Hypothalamus (tissue), 51 donors: ENCODE data around the gene HS3ST5.
"Not testable (repeated sequence)": the region's sequence is repeated elsewhere in the genome, so short reads cannot be mapped to it uniquely, and the experiment has no call there.

Source experiments
- DNase-seq, 51 donors: peaks; one replicate each; lab custom pipeline; 2025; lab: John Stamatoyannopoulos, UW

HS3ST5 gene

GRCh38 chr6:114108119-114109002, 234.5 kb downstream of the HS3ST5 start:
- peak in 47 of 51 donors; percentile 1 to 86 (median 44) for DNase-seq

GRCh38 chr6:114106020-114106419, 236.8 kb downstream of the HS3ST5 start:
- DNase-seq: no peak

GRCh38 chr6:114101255-114101654, 241.6 kb downstream of the HS3ST5 start:
- DNase-seq: no peak

- DNase-seq: no peak
Observed at GRCh38 chr6:114100215-114100994, 242.4 kb downstream of the HS3ST5 start.

- DNase-seq: peak in 3 of 51 donors; percentile 19 to 43 (median 19)
Observed at GRCh38 chr6:114096561-114097172, 246.2 kb downstream of the HS3ST5 start.

GRCh38 chr6:114092943-114093342, 249.9 kb downstream of the HS3ST5 start:
- no peak for DNase-seq

GRCh38 chr6:114090626-114091025, 252.2 kb downstream of the HS3ST5 start:
- DNase-seq: peak in 3 of 51 donors; percentile 1 to 53 (median 3)

- no peak for DNase-seq
Observed at GRCh38 chr6:114087496-114087895, 255.3 kb downstream of the HS3ST5 start.

- no peak for DNase-seq
Observed at GRCh38 chr6:114085211-114085610, 257.6 kb downstream of the HS3ST5 start.

GRCh38 chr6:114084327-114084890, 258.4 kb downstream of the HS3ST5 start:
- no peak for DNase-seq

- no peak for DNase-seq
Observed at GRCh38 chr6:114083251-114083650, 259.6 kb downstream of the HS3ST5 start.

GRCh38 chr6:114081730-114082129, 261.1 kb downstream of the HS3ST5 start:
- DNase-seq: no peak

GRCh38 chr6:114080891-114081510, 261.8 kb downstream of the HS3ST5 start:
- no peak for DNase-seq

- DNase-seq: not testable (repeated sequence)
Observed at GRCh38 chr6:114080410-114080809, 262.4 kb downstream of the HS3ST5 start.

GRCh38 chr6:114075777-114076176, 267.0 kb downstream of the HS3ST5 start:
- DNase-seq: no peak

- DNase-seq: no peak
Observed at GRCh38 chr6:114075300-114075699, 267.5 kb downstream of the HS3ST5 start.

GRCh38 chr6:114068771-114069170, 274.1 kb downstream of the HS3ST5 start:
- no peak for DNase-seq

GRCh38 chr6:114068116-114068515, 274.7 kb downstream of the HS3ST5 start:
- DNase-seq: no peak

GRCh38 chr6:114064862-114065261, 278.0 kb downstream of the HS3ST5 start:
- no peak for DNase-seq

- no peak for DNase-seq
Observed at GRCh38 chr6:114063956-114064355, 278.9 kb downstream of the HS3ST5 start.
